DMS114 treated with DMSO at 0.1 percent for 48 hours (cell line): ENCODE results near the gene PROCR.
A peak's percentile ranks its signal among the peaks of the same experiment; 100 is the strongest.
"Not testable (repeated sequence)": the region's sequence is repeated elsewhere in the genome, so short reads cannot be mapped to it uniquely, and the experiment has no call there.

Source experiments
- DNase-seq: peaks from one replicate; lab custom pipeline; 2025; ENCODE audit not compliant: unreplicated experiment; lab: John Stamatoyannopoulos, UW

PROCR gene

GRCh38 chr20:35192118-35192872, 20.4 kb downstream of the PROCR start:
- no peak for DNase-seq

- DNase-seq = not testable (repeated sequence)
These were observed 21.3 kb downstream of the PROCR start for GRCh38 chr20:35193031-35193791.

GRCh38 chr20:35196313-35196712, 24.4 kb downstream of the PROCR start:
- DNase-seq = no peak

- no peak for DNase-seq
These were observed 27.9 kb downstream of the PROCR start for GRCh38 chr20:35199740-35200139.

- no peak for DNase-seq
These were observed 28.4 kb downstream of the PROCR start for GRCh38 chr20:35200267-35200666.

- not testable (repeated sequence) for DNase-seq
These were observed 29.6 kb downstream of the PROCR start for GRCh38 chr20:35201467-35201866.

- no peak for DNase-seq
These were observed 34.9 kb downstream of the PROCR start for GRCh38 chr20:35206802-35207201.

- peak; percentile 57 for DNase-seq
These were observed 36.2 kb downstream of the PROCR start for GRCh38 chr20:35207950-35208611.

- no peak for DNase-seq
These were observed 43.4 kb downstream of the PROCR start for GRCh38 chr20:35215066-35215956.

GRCh38 chr20:35216541-35216940, 44.7 kb downstream of the PROCR start:
- no peak for DNase-seq

GRCh38 chr20:35223941-35224340, 52.1 kb downstream of the PROCR start:
- no peak for DNase-seq

- no peak for DNase-seq
These were observed 52.7 kb downstream of the PROCR start for GRCh38 chr20:35224536-35224935.

- DNase-seq = no peak
These were observed 53.6 kb downstream of the PROCR start for GRCh38 chr20:35225319-35226125.

GRCh38 chr20:35226126-35226883, 54.4 kb downstream of the PROCR start, which contains the start of gene MMP24:
MMP24 (plus strand) TSS chr20:35226690; CDS start chr20:35226739, 49 bp downstream.
- no peak for DNase-seq
